Neural cell (in vitro differentiated cells): ENCODE data around the gene STX8.

ENCODE experiments used
- EP300 ChIP-seq: fragments of 450-650 bp; conservative IDR thresholded peaks from 2 replicates; pipeline ENCODE4 v1.6.1; 2014; ENCODE audit warnings: antibody characterized with exemption, mild to moderate bottlenecking, moderate library complexity; ENCODE audit not compliant: poor library complexity, severe bottlenecking
- EZH2 ChIP-seq: fragments of 200-600, 300-800 bp; shearing (Covaris generic), sonication (generic); IDR thresholded peaks from 2 replicates; pipeline ENCODE4 v1.6.1; 2014; ENCODE audit warnings: antibody characterized with exemption, low read length, borderline replicate concordance, mild to moderate bottlenecking; ENCODE audit not compliant: insufficient read depth, poor library complexity, severe bottlenecking
- MXI1 ChIP-seq: fragments of 450-650 bp; conservative IDR thresholded peaks from 2 replicates; pipeline ENCODE4 v1.6.1; 2014; ENCODE audit warnings: antibody characterized with exemption, mild to moderate bottlenecking; ENCODE audit not compliant: poor library complexity, severe bottlenecking
- POLR2AphosphoS5 ChIP-seq: IDR thresholded peaks from 2 replicates; pipeline ENCODE4 v1.6.1; 2012
- RAD21 ChIP-seq: fragments of 450-650 bp; conservative IDR thresholded peaks from 2 replicates; pipeline ENCODE4 v1.6.1; 2014; ENCODE audit warnings: antibody characterized with exemption, mild to moderate bottlenecking, moderate library complexity
- SMC3 ChIP-seq: fragments of 450-650 bp; conservative IDR thresholded peaks from 2 replicates; pipeline ENCODE4 v1.6.1; 2014; ENCODE audit warnings: antibody characterized with exemption, mild to moderate bottlenecking, moderate library complexity; ENCODE audit not compliant: poor library complexity
- TAF1 ChIP-seq: IDR thresholded peaks from 2 replicates; pipeline ENCODE4 v1.6.1; 2012; ENCODE audit warnings: low read depth
- TF ChIP-seq, protein P1 (sequence below): fragments of 450-650 bp; IDR thresholded peaks from 2 replicates; pipeline ENCODE4 v1.5.1; 2014; ENCODE audit warnings: antibody characterized with exemption, mild to moderate bottlenecking, moderate library complexity; ENCODE audit not compliant: poor library complexity, severe bottlenecking
- TF ChIP-seq, protein P2 (sequence below): IDR thresholded peaks from 2 replicates; pipeline ENCODE4 v1.6.1; 2012; ENCODE audit warnings: borderline replicate concordance

DNA sequence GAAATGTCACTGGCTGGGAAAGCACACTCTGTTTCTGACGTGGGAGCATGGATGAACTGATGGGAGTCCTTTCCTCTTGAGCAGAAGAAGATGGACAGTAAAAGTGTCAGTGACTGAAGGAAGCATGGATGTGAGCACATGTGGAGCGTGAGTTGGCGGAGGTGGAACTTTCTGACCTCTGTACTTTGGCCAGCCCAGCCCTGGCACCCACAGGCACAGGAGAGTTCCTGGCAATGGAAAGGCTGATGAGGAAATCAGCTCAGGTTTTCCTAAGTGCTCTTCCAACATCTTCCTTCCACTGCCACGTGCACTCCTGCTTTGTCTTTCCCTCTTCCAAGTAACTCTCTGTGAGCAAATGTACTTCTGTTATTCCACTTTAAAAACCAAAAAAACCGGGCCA is 277.5 kb downstream of the STX8 start:
- TF ChIP-seq EP300 (no peak), RAD21 (no peak), EZH2 (no peak), POLR2AphosphoS5 (no peak), TAF1 (no peak), MXI1 (no peak), SMC3 (no peak)
- TF ChIP-seq, protein P1, sequence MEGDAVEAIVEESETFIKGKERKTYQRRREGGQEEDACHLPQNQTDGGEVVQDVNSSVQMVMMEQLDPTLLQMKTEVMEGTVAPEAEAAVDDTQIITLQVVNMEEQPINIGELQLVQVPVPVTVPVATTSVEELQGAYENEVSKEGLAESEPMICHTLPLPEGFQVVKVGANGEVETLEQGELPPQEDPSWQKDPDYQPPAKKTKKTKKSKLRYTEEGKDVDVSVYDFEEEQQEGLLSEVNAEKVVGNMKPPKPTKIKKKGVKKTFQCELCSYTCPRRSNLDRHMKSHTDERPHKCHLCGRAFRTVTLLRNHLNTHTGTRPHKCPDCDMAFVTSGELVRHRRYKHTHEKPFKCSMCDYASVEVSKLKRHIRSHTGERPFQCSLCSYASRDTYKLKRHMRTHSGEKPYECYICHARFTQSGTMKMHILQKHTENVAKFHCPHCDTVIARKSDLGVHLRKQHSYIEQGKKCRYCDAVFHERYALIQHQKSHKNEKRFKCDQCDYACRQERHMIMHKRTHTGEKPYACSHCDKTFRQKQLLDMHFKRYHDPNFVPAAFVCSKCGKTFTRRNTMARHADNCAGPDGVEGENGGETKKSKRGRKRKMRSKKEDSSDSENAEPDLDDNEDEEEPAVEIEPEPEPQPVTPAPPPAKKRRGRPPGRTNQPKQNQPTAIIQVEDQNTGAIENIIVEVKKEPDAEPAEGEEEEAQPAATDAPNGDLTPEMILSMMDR, result no peak
- TF ChIP-seq, protein P2, sequence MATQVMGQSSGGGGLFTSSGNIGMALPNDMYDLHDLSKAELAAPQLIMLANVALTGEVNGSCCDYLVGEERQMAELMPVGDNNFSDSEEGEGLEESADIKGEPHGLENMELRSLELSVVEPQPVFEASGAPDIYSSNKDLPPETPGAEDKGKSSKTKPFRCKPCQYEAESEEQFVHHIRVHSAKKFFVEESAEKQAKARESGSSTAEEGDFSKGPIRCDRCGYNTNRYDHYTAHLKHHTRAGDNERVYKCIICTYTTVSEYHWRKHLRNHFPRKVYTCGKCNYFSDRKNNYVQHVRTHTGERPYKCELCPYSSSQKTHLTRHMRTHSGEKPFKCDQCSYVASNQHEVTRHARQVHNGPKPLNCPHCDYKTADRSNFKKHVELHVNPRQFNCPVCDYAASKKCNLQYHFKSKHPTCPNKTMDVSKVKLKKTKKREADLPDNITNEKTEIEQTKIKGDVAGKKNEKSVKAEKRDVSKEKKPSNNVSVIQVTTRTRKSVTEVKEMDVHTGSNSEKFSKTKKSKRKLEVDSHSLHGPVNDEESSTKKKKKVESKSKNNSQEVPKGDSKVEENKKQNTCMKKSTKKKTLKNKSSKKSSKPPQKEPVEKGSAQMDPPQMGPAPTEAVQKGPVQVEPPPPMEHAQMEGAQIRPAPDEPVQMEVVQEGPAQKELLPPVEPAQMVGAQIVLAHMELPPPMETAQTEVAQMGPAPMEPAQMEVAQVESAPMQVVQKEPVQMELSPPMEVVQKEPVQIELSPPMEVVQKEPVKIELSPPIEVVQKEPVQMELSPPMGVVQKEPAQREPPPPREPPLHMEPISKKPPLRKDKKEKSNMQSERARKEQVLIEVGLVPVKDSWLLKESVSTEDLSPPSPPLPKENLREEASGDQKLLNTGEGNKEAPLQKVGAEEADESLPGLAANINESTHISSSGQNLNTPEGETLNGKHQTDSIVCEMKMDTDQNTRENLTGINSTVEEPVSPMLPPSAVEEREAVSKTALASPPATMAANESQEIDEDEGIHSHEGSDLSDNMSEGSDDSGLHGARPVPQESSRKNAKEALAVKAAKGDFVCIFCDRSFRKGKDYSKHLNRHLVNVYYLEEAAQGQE, result no peak
